HG03196 (cell line): Measurements from ENCODE around the gene NFE2L2.
"Not testable (repeated sequence)": the region's sequence is repeated elsewhere in the genome, so short reads cannot be mapped to it uniquely, and the experiment has no call there.

ENCODE experiments used
- ATAC-seq: cut with Tn5 transposase; IDR thresholded peaks from one replicate; pipeline ENCODE4 v1.9.1; 2021; ENCODE audit not compliant: unreplicated experiment

The NFE2L2 gene

DNA sequence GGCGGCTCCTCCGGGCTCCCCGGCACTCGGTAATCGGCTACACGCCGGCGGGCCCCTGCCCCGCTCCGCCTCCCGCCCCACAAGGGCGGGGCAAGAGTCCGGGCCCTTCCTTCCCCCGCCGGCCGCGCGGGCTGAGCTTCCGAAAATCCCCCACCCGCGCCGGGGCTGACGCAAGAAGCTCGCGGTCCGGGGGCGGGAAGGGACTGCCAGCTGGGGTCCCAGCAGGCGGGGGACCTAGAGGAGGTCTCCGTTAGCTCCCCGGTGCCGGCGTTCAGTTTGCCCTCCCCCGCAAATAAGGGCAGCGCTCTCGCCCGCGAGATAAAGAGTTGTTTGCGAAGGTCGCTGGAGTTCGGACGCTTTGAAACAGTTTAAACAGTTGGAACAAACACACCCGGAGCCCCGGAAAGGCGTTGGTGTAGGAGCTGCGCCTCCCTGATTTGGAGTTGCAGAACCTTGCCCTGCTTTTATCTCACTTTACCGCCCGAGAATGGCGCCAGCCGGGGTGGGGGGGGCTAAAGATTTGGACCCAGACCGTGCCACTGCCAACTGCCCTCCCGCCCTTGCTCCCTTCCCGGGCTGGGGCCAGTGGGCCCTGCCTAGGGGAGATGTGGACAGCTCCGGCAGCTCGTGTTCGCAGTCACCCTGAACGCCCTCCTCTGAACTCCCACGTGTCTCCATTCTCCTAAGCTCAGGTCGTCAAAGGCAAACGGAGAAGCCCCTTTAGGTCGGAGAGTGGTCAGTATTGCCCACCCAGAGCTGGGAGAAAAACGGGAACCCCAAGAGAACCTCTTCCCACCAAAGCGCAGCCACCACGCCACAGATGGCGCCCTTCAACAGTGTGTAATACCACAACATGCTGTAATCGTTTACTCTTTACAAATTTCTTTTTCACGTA, at the start of gene NFE2L2:
NFE2L2 (minus strand) TSS at position 35 of the 895 bp plus-strand sequence. CDS start 151 bp downstream, outside the sequence.
- ATAC-seq, result peak; percentile 66

DNA sequence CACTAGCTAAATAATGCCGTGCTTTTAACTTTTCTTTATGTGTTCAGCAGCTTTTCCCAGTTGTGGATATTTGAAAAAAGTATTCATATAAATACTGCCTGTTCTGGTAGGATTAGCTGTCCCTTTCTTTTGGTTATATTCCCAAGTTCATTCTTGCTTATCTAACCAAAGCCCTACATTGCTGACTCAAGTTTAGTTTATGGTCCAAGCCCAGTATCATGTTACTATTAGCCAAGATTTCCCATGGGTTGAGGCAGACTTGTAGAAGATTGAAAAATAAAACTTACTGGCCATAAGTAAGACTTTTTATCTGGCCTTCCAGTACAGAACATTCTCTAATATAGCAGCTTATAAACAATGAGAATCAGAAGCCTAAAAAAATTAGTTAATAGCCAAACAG, 49.7 kb upstream of the NFE2L2 start:
- no peak for ATAC-seq

DNA sequence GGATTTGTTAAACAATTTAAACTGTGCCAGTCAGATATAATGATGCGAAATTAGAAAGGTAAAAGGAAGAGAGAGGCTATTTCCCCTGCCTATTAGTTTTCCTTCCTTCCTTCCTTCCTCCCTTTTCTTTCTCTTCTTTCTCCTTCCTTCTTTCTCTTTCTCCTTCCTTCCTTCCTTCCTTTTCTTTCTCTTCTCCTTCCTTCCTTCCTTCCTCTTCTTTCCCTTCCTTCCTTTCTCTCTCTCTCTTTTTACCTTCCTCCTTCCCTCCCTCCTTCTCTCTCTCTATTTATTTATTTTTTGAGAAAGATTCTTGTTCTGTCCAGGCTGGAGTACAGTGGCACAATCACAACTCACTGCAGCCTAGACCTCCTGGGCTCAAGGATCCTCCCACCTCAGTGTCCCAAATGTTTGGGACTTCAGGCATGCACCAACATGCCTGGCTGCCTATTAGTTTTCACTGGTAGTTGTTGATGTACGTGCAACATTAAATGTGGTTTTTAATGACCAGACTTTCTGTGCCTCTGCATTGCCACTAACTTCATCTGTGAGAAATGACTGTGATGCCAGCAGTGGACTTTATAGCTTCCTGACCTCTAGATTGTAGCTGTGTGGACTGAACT, 48.7 kb upstream of the NFE2L2 start:
- no peak for ATAC-seq

DNA sequence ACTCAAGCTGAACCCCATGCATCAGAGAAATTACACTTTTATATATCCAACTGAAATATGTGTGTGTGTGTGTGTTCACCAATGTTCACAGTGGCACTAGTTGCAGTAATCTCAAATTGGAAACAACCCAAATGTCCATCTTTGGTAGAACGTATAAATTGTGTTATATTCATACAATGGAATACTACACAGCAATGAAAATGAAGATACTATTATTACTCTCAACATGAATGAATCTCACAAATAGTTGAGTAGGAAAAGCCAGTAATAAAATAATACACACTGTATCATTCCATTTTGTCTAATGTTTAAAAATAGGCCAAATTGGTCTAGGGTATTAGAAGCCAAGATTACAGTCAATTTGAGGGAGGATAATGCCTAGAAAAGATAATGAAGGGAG, 48.0 kb upstream of the NFE2L2 start:
- ATAC-seq, result no peak

DNA sequence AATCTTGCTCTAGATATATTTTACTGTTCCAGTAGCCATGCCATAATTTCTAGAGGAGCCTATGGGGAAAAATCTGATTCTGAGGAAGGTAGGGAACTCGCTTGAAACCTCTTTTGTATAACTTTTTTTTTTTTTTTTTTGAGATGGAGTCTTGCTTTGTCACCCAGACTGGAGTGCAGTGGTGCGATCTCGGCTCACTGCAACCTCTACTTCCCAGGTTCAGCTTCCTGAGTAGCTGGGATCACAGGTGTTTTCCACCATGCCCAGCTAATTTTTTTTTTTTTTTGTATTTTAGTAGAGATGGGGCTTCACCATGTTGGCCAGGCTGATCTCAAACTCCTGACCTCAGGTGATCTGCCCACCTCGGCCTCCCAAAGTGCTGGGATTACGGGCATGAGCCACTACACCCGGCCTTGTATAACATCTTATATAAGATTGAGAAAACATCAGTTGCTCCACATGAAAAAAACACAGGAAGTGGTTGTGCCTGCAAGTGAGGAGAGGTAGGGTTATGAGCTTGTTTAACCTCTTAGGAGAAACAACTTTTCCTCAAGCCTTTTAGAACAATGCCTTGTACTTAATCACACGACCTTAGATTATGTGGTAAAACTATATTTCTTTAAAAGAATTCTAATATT, 45.3 kb upstream of the NFE2L2 start:
- ATAC-seq, result not testable (repeated sequence)

DNA sequence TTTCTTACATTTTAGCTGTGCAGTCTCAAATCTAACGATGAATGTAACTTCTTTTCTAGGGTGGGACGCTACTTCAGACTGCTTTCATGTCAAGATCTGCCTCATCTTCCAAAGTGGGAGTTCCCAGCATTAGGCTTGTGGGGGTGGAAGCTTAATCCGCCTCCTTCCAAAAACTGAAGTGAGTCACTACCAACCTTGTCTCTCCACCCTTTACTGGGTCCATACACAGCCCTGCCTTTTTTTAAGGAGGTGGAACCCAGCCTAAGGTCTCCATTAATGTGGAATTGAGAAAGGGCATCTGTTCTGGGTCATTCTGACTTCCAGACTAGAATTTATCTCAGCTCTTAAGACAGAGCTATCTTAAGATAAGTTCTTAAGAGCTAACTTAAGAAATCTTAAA, 42.0 kb upstream of the NFE2L2 start:
- ATAC-seq, result no peak

DNA sequence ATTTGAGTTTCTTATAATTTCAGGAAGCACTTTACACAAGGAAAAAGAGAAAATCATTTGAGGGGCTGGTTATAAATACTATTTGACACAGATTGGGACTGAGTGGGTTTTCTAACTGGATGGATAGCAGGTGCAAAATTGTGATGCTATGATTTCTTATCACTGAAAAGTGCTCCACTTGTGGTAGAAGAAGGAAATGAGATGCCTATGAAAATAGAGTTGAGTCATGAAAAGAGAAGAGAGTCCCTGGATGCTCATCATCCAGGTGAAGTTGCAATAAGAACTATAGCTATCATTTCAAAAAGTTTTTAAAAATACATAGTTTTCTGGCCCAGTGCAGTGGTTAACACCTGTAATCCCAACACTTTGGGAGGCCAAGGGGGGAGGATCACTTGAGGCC, 39.4 kb upstream of the NFE2L2 start:
- no peak for ATAC-seq

DNA sequence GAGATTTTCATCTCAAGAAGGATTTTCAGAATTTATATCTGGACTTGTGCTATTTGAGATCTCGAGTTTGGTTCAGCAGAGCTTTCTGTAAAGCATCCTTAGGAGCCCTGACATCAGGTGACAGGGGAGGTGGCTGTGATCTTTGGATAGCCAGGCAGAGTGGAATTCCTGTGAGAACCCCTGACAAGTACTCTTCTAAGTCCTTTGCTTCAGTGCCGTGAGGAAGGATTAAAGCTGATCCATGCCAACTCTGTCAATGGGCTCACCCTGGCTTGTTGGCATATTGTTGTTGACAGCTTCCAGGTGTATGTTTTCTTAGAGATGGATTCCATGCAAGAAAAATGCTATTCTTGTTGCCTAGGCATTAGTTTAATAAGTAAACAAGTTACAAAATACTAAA, 38.0 kb upstream of the NFE2L2 start:
- ATAC-seq, result no peak

DNA sequence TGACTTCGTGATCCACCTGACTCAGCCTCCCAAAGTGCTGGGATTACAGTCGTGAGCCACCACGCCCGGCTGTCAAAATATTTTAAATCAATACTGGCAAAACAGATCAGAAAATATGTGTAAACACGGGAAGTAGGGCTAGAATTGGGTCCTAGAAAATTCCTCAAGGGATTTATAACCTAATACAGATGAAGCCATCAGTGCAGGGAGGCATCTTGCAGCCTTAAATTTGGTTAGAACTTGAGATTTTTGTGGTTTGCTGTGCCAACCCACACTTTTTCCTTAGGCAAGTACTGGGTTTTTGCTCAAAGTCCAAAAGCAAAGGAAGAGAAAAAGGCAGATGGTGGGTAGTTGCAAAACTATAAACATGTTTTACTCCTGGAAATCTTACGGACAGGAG, 33.7 kb upstream of the NFE2L2 start:
- ATAC-seq, result no peak

DNA sequence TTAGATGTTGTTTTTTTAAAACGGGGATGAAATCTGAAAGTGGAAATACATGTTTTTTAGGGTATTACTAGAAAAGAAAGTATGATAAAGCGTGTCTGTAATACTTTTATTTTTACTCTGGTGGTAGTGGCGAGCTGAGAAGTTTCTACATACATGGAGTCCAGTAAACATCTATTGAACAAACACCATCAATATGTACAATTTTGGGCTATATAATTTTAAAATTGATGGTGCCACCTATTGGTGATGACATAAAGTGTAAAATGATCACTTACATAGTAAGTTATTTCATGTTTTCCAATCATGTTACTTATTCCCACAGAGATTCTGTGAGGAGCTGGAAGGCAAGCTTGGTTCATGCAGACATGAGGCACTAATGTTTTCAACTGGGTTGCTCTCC, 31.5 kb upstream of the NFE2L2 start:
- no peak for ATAC-seq

DNA sequence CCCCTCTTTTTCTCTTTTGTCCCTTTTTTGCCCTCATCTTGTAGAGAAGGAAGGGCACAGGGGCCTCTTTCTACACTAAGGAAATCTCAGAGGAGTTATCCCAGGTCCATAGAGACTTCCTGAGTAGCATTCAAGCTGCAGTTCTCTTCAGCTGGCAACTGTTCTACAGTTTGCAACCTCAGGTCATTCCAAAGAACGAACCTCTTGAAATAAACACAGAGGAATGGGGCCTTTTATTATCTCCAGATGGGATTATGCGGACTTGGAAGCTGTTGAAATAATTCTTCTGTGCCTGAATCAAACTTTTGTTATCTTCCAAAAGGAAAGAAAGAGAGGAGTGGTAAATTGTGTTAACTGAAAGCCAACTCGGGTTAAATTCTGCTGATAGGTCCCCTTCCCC, 31.0 kb upstream of the NFE2L2 start:
- no peak for ATAC-seq

DNA sequence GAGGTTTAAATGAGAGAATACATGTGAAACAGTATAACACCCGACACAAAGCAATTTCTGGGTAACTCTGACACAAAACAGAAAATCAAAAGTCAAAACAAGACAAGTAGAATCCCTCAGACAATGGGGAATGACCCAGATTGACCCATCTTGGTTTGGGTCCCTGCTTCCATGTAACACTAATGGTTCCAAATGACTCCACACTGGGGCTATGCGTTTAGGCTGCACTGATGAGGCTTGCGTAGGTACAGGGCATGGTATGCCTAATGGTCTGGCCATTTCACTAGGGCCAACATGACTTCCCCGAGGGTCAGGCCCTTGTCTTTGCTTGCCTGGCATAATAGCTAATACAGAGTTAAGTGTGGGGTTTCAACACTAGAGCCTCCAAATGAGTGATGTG, 27.2 kb upstream of the NFE2L2 start:
- ATAC-seq, result no peak

DNA sequence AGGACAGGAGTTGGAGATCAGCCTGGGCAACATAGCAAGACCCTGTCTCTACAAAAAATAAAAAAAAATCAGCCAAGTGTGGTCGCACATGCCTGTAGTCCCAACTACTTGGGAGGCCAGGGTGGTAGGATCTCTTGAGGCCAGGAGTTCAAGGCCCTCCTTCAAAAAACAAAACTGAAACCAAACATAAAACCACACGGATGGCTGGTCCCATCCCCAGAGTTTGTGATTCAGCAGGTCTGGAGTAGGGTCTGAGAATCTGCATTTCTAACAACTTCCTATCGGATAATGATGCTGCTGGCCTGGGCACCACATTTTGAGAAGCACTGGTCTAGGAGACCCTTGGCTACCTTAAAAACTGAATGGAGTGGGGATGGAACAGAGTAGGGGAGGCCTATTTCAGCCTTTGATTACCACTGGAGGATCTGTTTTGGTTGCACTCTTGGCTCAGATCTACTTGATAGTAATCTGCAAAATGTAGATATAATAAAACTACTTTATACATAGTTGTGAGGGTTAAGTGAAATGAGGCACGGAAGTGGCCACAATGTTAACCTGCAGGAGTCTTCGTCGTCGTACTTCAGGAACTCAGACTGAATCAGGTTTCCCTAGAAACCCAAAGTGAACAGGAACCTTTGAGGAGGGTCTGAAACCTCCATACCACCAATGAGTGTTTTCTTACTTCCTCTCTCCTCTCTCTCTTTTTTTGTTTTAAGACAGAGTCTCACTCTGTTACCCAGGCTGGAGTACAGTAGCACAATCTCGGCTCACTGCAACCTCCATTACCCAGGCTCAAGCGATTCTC, 25.5 kb upstream of the NFE2L2 start:
- peak; percentile 73 for ATAC-seq

DNA sequence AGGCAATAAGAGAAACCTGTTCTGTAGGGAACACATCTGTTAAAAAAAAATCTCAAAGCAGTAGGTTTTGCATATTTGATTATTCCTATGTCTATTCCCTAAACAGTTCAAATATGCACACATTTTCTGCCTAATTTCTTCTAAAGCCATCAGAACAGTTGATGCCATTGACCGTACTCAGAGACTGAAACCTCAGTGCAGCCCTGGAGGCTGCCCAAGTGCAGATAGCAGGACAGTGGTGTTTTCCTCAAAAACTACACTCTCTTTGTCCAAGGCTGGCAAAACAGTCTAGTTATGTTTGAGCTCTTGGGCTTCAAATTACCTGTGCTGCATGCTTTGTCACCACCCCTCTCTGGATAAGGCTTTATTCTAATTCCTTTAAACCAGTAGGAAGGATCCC, 23.3 kb upstream of the NFE2L2 start:
- ATAC-seq, result no peak

DNA sequence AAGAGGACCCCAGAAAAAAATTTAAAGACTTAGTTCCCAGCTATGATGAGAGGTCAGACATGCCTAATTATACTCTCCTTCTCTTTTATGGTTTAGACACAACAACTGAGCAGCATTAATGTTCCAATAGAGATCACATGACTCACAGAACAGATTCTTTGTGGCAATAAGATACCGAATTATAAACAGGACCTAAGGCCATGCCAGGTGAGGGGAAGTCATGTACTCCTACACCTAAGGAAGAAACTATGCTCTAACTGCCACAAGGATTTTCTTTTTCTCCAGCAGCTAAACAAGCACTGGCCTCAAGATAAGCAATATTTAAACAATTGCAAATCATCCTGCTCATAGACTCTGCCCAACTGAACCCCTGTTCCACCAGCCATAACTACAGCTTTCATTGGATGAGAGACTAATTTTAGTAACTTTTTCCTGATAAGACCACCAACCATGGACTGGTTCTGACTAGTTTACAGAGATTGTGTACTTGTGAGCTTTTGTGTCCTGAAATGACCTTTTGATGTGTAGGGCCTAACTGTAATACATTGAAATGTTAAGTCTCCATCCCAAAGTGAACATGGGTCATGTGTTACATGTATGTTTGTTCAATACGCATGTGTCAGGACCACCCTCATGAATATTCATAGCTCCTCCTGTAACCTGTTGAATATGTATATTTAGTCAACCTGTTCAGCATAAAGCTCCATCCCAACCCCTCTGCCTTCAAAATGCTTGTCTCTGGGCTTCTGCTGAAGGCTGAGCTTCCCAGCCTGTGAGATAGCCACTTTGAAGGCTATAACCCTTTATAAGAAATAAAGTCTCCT, 21.6 kb upstream of the NFE2L2 start:
- ATAC-seq, result no peak

DNA sequence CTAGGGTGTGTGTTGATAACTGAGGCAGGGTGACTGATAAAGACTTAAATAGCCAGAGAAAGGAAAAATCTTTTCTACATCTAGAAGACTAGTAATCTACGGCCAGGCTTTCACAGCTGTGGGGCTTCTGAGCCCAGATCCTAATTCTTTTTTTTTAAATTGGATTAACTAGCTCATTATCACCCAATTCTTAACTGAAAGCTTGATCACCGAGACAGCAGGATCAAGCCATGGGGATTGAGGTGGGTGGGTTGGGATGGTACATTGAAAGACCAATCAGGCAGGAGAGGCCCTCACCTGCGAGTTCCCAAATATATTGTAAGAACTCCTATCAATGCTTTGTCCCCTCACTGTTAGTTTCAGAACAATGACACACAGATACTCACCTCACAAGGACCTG, 20.0 kb upstream of the NFE2L2 start:
- no peak for ATAC-seq

DNA sequence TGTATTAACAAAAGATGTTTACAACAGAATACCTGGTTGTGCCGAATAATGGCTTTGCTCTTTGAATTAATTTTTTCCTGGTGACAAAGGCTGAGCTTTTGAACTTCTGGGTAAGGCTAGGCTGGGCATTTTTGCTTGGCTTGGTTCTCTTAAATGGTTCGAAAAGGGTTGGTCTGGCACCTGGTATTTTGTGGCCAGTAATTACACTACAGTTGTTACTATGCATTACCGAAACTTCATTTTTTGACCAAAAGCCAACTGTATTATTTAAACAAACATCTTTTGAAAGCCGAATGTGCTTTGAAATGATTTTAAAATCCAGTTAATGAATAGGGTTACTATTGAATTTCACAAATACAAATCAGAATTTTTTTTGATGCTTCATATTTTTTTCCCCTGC, 19.4 kb upstream of the NFE2L2 start:
- ATAC-seq, result no peak

DNA sequence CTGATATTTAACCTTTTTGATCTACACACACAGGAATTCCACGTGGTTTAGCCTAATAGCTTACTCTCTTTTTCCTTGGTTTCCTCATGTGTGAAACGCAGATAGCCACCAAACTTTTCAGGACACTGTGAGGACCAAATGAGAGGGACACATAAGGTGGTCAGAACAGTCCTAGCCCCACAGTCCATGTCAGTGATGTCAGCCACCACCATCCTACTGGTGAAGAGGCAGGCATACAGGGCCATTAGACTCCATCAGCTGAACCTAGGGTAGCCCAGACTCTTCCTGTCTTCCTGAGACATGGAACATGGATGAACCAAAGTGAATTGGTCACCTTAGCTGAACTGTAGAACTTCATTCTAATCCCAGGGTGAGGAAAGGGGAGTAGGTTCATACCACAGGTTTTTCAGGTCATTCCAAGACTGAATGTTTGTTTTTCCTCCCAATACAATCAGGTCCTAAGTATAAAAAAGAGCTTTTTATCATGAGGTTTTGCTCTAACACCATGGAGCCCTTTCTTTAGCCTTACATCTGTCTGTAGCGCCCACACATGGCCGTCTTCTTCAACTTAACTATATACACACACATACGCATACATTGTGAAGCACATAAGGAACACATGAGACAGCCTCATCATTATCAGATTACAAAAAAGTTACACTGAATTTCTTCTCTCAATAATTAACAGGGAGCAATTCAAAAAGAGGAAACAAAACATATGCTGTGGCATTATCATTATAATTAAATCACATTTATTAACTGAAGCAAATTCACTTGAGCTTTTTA, 18.5 kb upstream of the NFE2L2 start:
- ATAC-seq, result no peak

DNA sequence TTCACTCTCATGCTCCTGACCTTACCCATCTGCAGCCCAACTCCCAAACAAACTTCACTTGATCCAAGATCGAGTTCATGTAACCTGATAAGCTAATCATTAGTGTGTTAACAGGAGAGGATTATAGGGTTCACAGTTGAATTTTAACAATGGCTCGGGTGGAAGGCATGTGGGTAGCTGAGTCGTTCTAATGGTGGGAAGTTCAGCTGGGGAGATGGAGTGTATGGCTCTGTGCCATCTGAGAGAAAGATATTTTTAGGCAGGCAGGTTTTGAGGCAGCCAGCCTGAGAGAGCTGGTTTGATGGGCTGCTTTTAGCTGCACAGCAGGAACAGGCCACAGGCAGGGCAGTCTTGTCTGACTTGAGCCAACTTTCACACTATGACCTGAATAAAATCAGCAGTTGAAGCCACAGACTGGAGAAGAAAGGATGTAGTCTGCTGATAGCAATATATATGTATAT, 17.7 kb upstream of the NFE2L2 start:
- peak; percentile 27 for ATAC-seq
